ENCODE measurements around the gene GPX4. TPM values are rescaled to one million over a fixed set of nuclear protein-coding genes. Genes with fewer than 3 reads are reported as not detected.

Gene GPX4
- total RNA-seq, 2 donors from 2014 or later = 251 to 308 TPM

Other genes starting within 250 kb of the GPX4 start
- gene CFD, start 244.3 kb upstream of the GPX4 start, total RNA-seq = 1 to 10 TPM; 2.1 to 3.1 TPM
- 10 to 100 TPM; 59.8 to 62.2 TPM for gene MED16, start 210.8 kb upstream of the GPX4 start, total RNA-seq
- not detected for gene RNU6-9, start 210.5 kb upstream of the GPX4 start, total RNA-seq
- gene R3HDM4, start 190.8 kb upstream of the GPX4 start, total RNA-seq = 100 to 1,000 TPM; 109 to 126 TPM
- 1 to 10 TPM; 1.0 to 3.6 TPM for gene KISS1R, start 186.7 kb upstream of the GPX4 start, total RNA-seq
- 10 to 100 TPM; 31.7 to 34.0 TPM for gene ARID3A, start 178.0 kb upstream of the GPX4 start, total RNA-seq
- 10 to 100 TPM; 59.6 TPM for gene WDR18, start 119.6 kb upstream of the GPX4 start, total RNA-seq
- under 1 TPM; 0.10 to 0.35 TPM for gene GRIN3B, start 103.6 kb upstream of the GPX4 start, total RNA-seq
- 100 to 1,000 TPM; 125 to 127 TPM for gene TMEM259, start 82.9 kb upstream of the GPX4 start, total RNA-seq
- gene RNU6-2, start 82.5 kb upstream of the GPX4 start, total RNA-seq = not detected
- 100 to 1,000 TPM in 1 of 2 donors, 10 to 100 TPM in 1; 98.9 to 124 TPM for gene CNN2, start 77.4 kb upstream of the GPX4 start, total RNA-seq
- 10 to 100 TPM; 34.3 to 37.1 TPM for gene ABCA7, start 63.9 kb upstream of the GPX4 start, total RNA-seq
- 100 to 1,000 TPM; 235 to 236 TPM for gene ARHGAP45, start 36.8 kb upstream of the GPX4 start, total RNA-seq
- 100 to 1,000 TPM; 176 to 179 TPM for gene POLR2E, start 8.6 kb upstream of the GPX4 start, total RNA-seq
- gene SBNO2, start 70.3 kb downstream of the GPX4 start, total RNA-seq = 100 to 1,000 TPM; 142 to 146 TPM
- gene STK11, start 101.8 kb downstream of the GPX4 start, total RNA-seq = 10 to 100 TPM; 81.5 to 86.3 TPM
- under 1 TPM; 0.38 to 0.58 TPM for gene CBARP, start 134.0 kb downstream of the GPX4 start, total RNA-seq
- gene ATP5F1D, start 137.8 kb downstream of the GPX4 start, total RNA-seq = 100 to 1,000 TPM; 169 to 201 TPM
- 10 to 100 TPM; 72.3 to 75.4 TPM for gene MIDN, start 144.6 kb downstream of the GPX4 start, total RNA-seq
- 100 to 1,000 TPM; 400 to 456 TPM for gene CIRBP, start 165.3 kb downstream of the GPX4 start, total RNA-seq
- 10 to 100 TPM; 59.8 to 69.1 TPM for gene FAM174C, start 171.5 kb downstream of the GPX4 start, total RNA-seq
- not detected for gene EFNA2, start 181.9 kb downstream of the GPX4 start, total RNA-seq